HL-60 (cell line): ENCODE data around the gene MMP20.

Experiments used
- DNase-seq, 2 experiments: peaks; one replicate each; pipeline ENCODE4 v3.0.0-alpha.2; 2010 to 2020; ENCODE audit warnings: low read depth in 1 of 2, low spot score in 1 of 2
- H3K27ac ChIP-seq: fragments of 250-450 bp; sonication (Bioruptor Pico); replicated peaks from 2 replicates; pipeline ENCODE4 v1.5.1; 2020; ENCODE audit warnings: mild to moderate bottlenecking, moderate library complexity
- H3K27me3 ChIP-seq: fragments of 250-450 bp; sonication (Bioruptor Pico); 2 replicates; pipeline ENCODE4 v1.5.1; 2021; ENCODE audit warnings: mild to moderate bottlenecking, moderate library complexity; ENCODE audit not compliant: insufficient read depth, poor library complexity, severe bottlenecking
- H3K4me3 ChIP-seq: replicated peaks from 2 replicates; pipeline ENCODE4 v1.5.1; 2011; ENCODE audit warnings: mild to moderate bottlenecking, control low read depth, low read length; ENCODE audit not compliant: insufficient read depth
- GABPA ChIP-seq: IDR thresholded peaks from 2 replicates; pipeline ENCODE4 v1.6.1; 2012; ENCODE audit warnings: low read depth
- POLR2AphosphoS5 ChIP-seq: IDR thresholded peaks from 2 replicates; pipeline ENCODE4 v1.6.1; 2012; ENCODE audit warnings: low read depth
- SPI1 ChIP-seq: IDR thresholded peaks from 2 replicates; pipeline ENCODE4 v1.6.1; 2012; ENCODE audit warnings: low read depth, mild to moderate bottlenecking, borderline replicate concordance
- TF ChIP-seq, protein P1 (sequence below): IDR thresholded peaks from 2 replicates; pipeline ENCODE4 v1.6.1; 2012; ENCODE audit warnings: low read depth; ENCODE audit not compliant: insufficient replicate concordance
- TF ChIP-seq, protein P2 (sequence below): IDR thresholded peaks from one replicate; pipeline ENCODE4 v1.5.1; 2011; ENCODE audit warnings: low read length, control low read depth, inconsistent platforms; ENCODE audit not compliant: insufficient read depth

Gene MMP20

DNA sequence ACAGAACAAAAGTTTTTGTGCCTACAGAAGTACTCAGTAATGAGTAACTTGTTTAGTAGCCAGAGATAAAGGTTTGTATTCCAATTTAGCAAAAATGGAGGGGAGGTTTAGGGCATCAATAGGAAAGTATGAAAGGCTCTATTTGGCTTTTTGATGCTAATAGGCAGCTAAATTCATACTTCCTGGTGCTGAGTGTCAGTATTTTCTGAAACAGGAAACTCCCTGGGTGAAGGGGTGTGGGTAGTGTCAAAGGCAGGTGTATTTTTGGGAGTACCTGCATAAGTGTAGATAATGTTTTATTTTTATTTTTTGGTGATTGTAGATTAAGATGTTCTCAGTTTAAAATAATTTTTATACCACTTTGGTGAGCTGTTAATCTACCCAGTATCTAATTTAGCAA is 65.3 kb downstream of the MMP20 start:
- no peaks in the 10 kb centered on the region for H3K27me3 ChIP-seq
- DNase-seq, result no peak
- no peak for TF ChIP-seq POLR2AphosphoS5
- TF ChIP-seq, protein P1, sequence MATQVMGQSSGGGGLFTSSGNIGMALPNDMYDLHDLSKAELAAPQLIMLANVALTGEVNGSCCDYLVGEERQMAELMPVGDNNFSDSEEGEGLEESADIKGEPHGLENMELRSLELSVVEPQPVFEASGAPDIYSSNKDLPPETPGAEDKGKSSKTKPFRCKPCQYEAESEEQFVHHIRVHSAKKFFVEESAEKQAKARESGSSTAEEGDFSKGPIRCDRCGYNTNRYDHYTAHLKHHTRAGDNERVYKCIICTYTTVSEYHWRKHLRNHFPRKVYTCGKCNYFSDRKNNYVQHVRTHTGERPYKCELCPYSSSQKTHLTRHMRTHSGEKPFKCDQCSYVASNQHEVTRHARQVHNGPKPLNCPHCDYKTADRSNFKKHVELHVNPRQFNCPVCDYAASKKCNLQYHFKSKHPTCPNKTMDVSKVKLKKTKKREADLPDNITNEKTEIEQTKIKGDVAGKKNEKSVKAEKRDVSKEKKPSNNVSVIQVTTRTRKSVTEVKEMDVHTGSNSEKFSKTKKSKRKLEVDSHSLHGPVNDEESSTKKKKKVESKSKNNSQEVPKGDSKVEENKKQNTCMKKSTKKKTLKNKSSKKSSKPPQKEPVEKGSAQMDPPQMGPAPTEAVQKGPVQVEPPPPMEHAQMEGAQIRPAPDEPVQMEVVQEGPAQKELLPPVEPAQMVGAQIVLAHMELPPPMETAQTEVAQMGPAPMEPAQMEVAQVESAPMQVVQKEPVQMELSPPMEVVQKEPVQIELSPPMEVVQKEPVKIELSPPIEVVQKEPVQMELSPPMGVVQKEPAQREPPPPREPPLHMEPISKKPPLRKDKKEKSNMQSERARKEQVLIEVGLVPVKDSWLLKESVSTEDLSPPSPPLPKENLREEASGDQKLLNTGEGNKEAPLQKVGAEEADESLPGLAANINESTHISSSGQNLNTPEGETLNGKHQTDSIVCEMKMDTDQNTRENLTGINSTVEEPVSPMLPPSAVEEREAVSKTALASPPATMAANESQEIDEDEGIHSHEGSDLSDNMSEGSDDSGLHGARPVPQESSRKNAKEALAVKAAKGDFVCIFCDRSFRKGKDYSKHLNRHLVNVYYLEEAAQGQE, result no peak
- H3K4me3 ChIP-seq, result no peak overlapping the region
- peak overlapping the region; percentile 60 for H3K27ac ChIP-seq

DNA sequence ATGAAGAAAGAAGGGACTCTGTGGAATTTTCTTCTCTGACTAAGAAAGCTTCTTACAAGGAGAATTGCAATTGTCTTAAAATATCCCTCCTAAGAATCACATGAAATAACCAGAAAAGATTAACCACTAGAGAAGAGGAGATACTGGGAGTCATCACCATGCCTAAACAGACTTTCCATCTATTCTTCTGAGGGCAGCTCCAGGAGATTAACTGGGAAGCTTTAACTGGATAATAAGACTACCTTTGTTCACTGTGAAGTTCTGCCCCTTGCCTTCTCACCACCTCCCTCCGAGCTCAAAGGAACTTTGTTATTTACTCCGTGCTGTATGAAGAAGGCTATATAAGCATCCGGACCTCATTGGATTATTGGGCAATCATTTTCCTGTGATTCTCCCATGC is 70.0 kb downstream of the MMP20 start:
- no peak for DNase-seq
- Histone ChIP-seq H3K27ac (no peak overlapping the region), H3K27me3 (no peaks in the 10 kb centered on the region), H3K4me3 (no peak overlapping the region)
- TF ChIP-seq GABPA (no peak), POLR2AphosphoS5 (no peak), SPI1 (no peak)
- TF ChIP-seq, protein P1, result no peak
- TF ChIP-seq, protein P2, sequence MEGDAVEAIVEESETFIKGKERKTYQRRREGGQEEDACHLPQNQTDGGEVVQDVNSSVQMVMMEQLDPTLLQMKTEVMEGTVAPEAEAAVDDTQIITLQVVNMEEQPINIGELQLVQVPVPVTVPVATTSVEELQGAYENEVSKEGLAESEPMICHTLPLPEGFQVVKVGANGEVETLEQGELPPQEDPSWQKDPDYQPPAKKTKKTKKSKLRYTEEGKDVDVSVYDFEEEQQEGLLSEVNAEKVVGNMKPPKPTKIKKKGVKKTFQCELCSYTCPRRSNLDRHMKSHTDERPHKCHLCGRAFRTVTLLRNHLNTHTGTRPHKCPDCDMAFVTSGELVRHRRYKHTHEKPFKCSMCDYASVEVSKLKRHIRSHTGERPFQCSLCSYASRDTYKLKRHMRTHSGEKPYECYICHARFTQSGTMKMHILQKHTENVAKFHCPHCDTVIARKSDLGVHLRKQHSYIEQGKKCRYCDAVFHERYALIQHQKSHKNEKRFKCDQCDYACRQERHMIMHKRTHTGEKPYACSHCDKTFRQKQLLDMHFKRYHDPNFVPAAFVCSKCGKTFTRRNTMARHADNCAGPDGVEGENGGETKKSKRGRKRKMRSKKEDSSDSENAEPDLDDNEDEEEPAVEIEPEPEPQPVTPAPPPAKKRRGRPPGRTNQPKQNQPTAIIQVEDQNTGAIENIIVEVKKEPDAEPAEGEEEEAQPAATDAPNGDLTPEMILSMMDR, result no peak

DNA sequence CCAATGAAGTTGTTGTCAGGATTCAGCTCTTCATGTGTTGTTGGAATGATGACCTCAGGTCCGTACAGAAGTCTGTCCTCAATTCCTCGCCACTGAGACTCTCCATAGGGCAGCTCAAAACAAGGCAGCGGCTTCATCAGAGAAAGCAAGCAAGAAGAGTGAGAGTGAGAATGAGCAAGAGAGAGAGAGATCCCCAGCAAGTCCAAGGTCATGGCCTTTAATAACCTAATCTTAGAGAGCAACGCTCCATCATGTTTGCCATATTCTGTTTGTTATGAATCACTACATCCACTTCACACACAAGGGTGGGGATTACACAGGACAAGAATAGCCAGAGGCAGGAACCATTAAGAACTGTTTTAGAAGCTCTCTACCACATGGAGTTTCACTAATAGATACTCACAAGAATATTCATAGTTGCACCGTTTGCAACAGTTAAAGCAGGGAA is 71.3 kb downstream of the MMP20 start:
- no peak for TF ChIP-seq SPI1
- TF ChIP-seq, protein P1, result no peak
- TF ChIP-seq POLR2AphosphoS5, result no peak
- TF ChIP-seq, protein P2, result no peak
- no peak for TF ChIP-seq GABPA
- no peak for DNase-seq
- H3K27ac ChIP-seq, result no peak overlapping the region
- H3K27me3 ChIP-seq, result no peaks in the 10 kb centered on the region
- H3K4me3 ChIP-seq, result no peak overlapping the region
